ENCODE results near the gene PRSS27. TPM values are rescaled to one million over a fixed set of nuclear protein-coding genes. Genes with fewer than 3 reads are reported as not detected.
"Not testable (repeated sequence)": the region's sequence is repeated elsewhere in the genome, so short reads cannot be mapped to it uniquely, and the experiment has no call there.

Gene PRSS27
- polyA plus RNA-seq, 1 donor, result 1.3 TPM

- no peak for DNase-seq
- Histone ChIP-seq H3K4me1 (ENCODE audit: control insufficient read depth, insufficient read depth, low read length) (no peaks in the 10 kb centered on the region), H3K9me3 (ENCODE audit: control insufficient read depth, low read depth, low read length) (no peaks in the 10 kb centered on the region), H3K27ac (ENCODE audit: low read length) (no peak overlapping the region), H3K27me3 (ENCODE audit: control insufficient read depth, insufficient read depth, low read length) (no peaks in the 10 kb centered on the region), H3K36me3 (ENCODE audit: control insufficient read depth, insufficient read depth, low read length) (peaks cover 79% of the 10 kb centered on the region), H3K4me3 (ENCODE audit: low read length) (no peak overlapping the region)
- WGBS (ENCODE audit: insufficient coverage, low lambda C conversion rate), result no CpG with 5 or more reads among the region's 13 CpGs
Observed at GRCh38 chr16:2702438-2702825, 17.6 kb downstream of the PRSS27 start.

- DNase-seq, result no peak
- Histone ChIP-seq H3K4me3 (ENCODE audit: low read length) (no peak overlapping the region), H3K27ac (ENCODE audit: low read length) (no peak overlapping the region), H3K36me3 (ENCODE audit: control insufficient read depth, insufficient read depth, low read length) (peaks cover 79% of the 10 kb centered on the region), H3K27me3 (ENCODE audit: control insufficient read depth, insufficient read depth, low read length) (no peaks in the 10 kb centered on the region), H3K4me1 (ENCODE audit: control insufficient read depth, insufficient read depth, low read length) (no peaks in the 10 kb centered on the region), H3K9me3 (ENCODE audit: control insufficient read depth, low read depth, low read length) (no peaks in the 10 kb centered on the region)
- WGBS (ENCODE audit: insufficient coverage, low lambda C conversion rate), result no CpG with 5 or more reads among the region's 29 CpGs
Observed at GRCh38 chr16:2701713-2702437, 18.1 kb downstream of the PRSS27 start.

- H3K9me3 ChIP-seq (ENCODE audit: control insufficient read depth, low read depth, low read length), result no peaks in the 10 kb centered on the region
- DNase-seq, result no peak
Observed at GRCh38 chr16:2701272-2701671, 18.8 kb downstream of the PRSS27 start.

GRCh38 chr16:2700786-2701185 is 19.2 kb downstream of the PRSS27 start:
- H3K4me3 ChIP-seq (ENCODE audit: low read length), result no peak overlapping the region
- DNase-seq, result no peak
- no peaks in the 10 kb centered on the region for H3K9me3 ChIP-seq (ENCODE audit: control insufficient read depth, low read depth, low read length)
- H3K27me3 ChIP-seq (ENCODE audit: control insufficient read depth, insufficient read depth, low read length), result no peaks in the 10 kb centered on the region
- no CpG with 5 or more reads among the region's 13 CpGs for WGBS (ENCODE audit: insufficient coverage, low lambda C conversion rate)
- H3K4me1 ChIP-seq (ENCODE audit: control insufficient read depth, insufficient read depth, low read length), result no peaks in the 10 kb centered on the region
- no peak overlapping the region for H3K27ac ChIP-seq (ENCODE audit: low read length)
- peaks cover 78% of the 10 kb centered on the region for H3K36me3 ChIP-seq (ENCODE audit: control insufficient read depth, insufficient read depth, low read length)

More at GRCh38 chr16:2701272-2701671, 18.8 kb downstream of the PRSS27 start:
- H3K4me1 ChIP-seq (ENCODE audit: control insufficient read depth, insufficient read depth, low read length), result no peaks in the 10 kb centered on the region
- no peaks in the 10 kb centered on the region for H3K27me3 ChIP-seq (ENCODE audit: control insufficient read depth, insufficient read depth, low read length)
- peaks cover 82% of the 10 kb centered on the region for H3K36me3 ChIP-seq (ENCODE audit: control insufficient read depth, insufficient read depth, low read length)
- WGBS (ENCODE audit: insufficient coverage, low lambda C conversion rate), result no CpG with 5 or more reads among the region's 15 CpGs
- H3K27ac ChIP-seq (ENCODE audit: low read length), result no peak overlapping the region
- no peak overlapping the region for H3K4me3 ChIP-seq (ENCODE audit: low read length)

- Histone ChIP-seq H3K36me3 (ENCODE audit: control insufficient read depth, insufficient read depth, low read length) (peaks cover 72% of the 10 kb centered on the region), H3K27me3 (ENCODE audit: control insufficient read depth, insufficient read depth, low read length) (no peaks in the 10 kb centered on the region), H3K4me1 (ENCODE audit: control insufficient read depth, insufficient read depth, low read length) (no peaks in the 10 kb centered on the region), H3K9me3 (ENCODE audit: control insufficient read depth, low read depth, low read length) (no peaks in the 10 kb centered on the region), H3K27ac (ENCODE audit: low read length) (no peak overlapping the region), H3K4me3 (ENCODE audit: low read length) (no peak overlapping the region)
- WGBS (ENCODE audit: insufficient coverage, low lambda C conversion rate), result no CpG with 5 or more reads among the region's 28 CpGs
- no peak for DNase-seq
Observed at GRCh38 chr16:2699791-2700600, 20.0 kb downstream of the PRSS27 start.

- Histone ChIP-seq H3K9me3 (ENCODE audit: control insufficient read depth, low read depth, low read length) (no peaks in the 10 kb centered on the region), H3K36me3 (ENCODE audit: control insufficient read depth, insufficient read depth, low read length) (peaks cover 64% of the 10 kb centered on the region), H3K27me3 (ENCODE audit: control insufficient read depth, insufficient read depth, low read length) (no peaks in the 10 kb centered on the region), H3K4me3 (ENCODE audit: low read length) (no peak overlapping the region), H3K4me1 (ENCODE audit: control insufficient read depth, insufficient read depth, low read length) (no peaks in the 10 kb centered on the region), H3K27ac (ENCODE audit: low read length) (no peak overlapping the region)
- DNase-seq, result no peak
- WGBS (ENCODE audit: insufficient coverage, low lambda C conversion rate), result 90% methylated on average over 2 of the region's 32 CpGs
Observed at GRCh38 chr16:2698965-2699750, 20.9 kb downstream of the PRSS27 start.

- Histone ChIP-seq H3K36me3 (ENCODE audit: control insufficient read depth, insufficient read depth, low read length) (peaks cover 62% of the 10 kb centered on the region), H3K9me3 (ENCODE audit: control insufficient read depth, low read depth, low read length) (no peaks in the 10 kb centered on the region), H3K27ac (ENCODE audit: low read length) (no peak overlapping the region), H3K27me3 (ENCODE audit: control insufficient read depth, insufficient read depth, low read length) (no peaks in the 10 kb centered on the region), H3K4me3 (ENCODE audit: low read length) (no peak overlapping the region), H3K4me1 (ENCODE audit: control insufficient read depth, insufficient read depth, low read length) (no peaks in the 10 kb centered on the region)
- no CpG with 5 or more reads among the region's 28 CpGs for WGBS (ENCODE audit: insufficient coverage, low lambda C conversion rate)
- DNase-seq, result no peak
Observed at GRCh38 chr16:2698103-2698870, 21.7 kb downstream of the PRSS27 start.

GRCh38 chr16:2697401-2697948 is 22.5 kb downstream of the PRSS27 start:
- Histone ChIP-seq H3K27ac (ENCODE audit: low read length) (no peak overlapping the region), H3K36me3 (ENCODE audit: control insufficient read depth, insufficient read depth, low read length) (peaks cover 54% of the 10 kb centered on the region), H3K4me3 (ENCODE audit: low read length) (no peak overlapping the region), H3K9me3 (ENCODE audit: control insufficient read depth, low read depth, low read length) (no peaks in the 10 kb centered on the region), H3K27me3 (ENCODE audit: control insufficient read depth, insufficient read depth, low read length) (no peaks in the 10 kb centered on the region), H3K4me1 (ENCODE audit: control insufficient read depth, insufficient read depth, low read length) (no peaks in the 10 kb centered on the region)
- WGBS (ENCODE audit: insufficient coverage, low lambda C conversion rate), result no CpG with 5 or more reads among the region's 17 CpGs
- DNase-seq, result no peak

- H3K9me3 ChIP-seq (ENCODE audit: control insufficient read depth, low read depth, low read length); H3K27me3 ChIP-seq (ENCODE audit: control insufficient read depth, insufficient read depth, low read length); H3K4me1 ChIP-seq (ENCODE audit: control insufficient read depth, insufficient read depth, low read length); DNase-seq; H3K4me3 ChIP-seq (ENCODE audit: low read length); H3K27ac ChIP-seq (ENCODE audit: low read length): not testable (repeated sequence)
- WGBS (ENCODE audit: insufficient coverage, low lambda C conversion rate), result no CpG with 5 or more reads among the region's 37 CpGs
- peaks cover 55% of the 10 kb centered on the region for H3K36me3 ChIP-seq (ENCODE audit: control insufficient read depth, insufficient read depth, low read length)
Observed at GRCh38 chr16:2696601-2697250, 23.3 kb downstream of the PRSS27 start.
